CD4-positive, alpha-beta T cell treated with Interleukin-4 for 1 hour (primary cell): ENCODE results near the gene RABEP1.
"Not testable (repeated sequence)": the region's sequence is repeated elsewhere in the genome, so short reads cannot be mapped to it uniquely, and the experiment has no call there.

Experiments
- DNase-seq, 2 donors: peaks; one replicate each; pipeline ENCODE4 v3.0.0-alpha.2; 2020 to 2022

RABEP1 gene, protein sequence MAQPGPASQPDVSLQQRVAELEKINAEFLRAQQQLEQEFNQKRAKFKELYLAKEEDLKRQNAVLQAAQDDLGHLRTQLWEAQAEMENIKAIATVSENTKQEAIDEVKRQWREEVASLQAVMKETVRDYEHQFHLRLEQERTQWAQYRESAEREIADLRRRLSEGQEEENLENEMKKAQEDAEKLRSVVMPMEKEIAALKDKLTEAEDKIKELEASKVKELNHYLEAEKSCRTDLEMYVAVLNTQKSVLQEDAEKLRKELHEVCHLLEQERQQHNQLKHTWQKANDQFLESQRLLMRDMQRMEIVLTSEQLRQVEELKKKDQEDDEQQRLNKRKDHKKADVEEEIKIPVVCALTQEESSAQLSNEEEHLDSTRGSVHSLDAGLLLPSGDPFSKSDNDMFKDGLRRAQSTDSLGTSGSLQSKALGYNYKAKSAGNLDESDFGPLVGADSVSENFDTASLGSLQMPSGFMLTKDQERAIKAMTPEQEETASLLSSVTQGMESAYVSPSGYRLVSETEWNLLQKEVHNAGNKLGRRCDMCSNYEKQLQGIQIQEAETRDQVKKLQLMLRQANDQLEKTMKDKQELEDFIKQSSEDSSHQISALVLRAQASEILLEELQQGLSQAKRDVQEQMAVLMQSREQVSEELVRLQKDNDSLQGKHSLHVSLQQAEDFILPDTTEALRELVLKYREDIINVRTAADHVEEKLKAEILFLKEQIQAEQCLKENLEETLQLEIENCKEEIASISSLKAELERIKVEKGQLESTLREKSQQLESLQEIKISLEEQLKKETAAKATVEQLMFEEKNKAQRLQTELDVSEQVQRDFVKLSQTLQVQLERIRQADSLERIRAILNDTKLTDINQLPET

DNA sequence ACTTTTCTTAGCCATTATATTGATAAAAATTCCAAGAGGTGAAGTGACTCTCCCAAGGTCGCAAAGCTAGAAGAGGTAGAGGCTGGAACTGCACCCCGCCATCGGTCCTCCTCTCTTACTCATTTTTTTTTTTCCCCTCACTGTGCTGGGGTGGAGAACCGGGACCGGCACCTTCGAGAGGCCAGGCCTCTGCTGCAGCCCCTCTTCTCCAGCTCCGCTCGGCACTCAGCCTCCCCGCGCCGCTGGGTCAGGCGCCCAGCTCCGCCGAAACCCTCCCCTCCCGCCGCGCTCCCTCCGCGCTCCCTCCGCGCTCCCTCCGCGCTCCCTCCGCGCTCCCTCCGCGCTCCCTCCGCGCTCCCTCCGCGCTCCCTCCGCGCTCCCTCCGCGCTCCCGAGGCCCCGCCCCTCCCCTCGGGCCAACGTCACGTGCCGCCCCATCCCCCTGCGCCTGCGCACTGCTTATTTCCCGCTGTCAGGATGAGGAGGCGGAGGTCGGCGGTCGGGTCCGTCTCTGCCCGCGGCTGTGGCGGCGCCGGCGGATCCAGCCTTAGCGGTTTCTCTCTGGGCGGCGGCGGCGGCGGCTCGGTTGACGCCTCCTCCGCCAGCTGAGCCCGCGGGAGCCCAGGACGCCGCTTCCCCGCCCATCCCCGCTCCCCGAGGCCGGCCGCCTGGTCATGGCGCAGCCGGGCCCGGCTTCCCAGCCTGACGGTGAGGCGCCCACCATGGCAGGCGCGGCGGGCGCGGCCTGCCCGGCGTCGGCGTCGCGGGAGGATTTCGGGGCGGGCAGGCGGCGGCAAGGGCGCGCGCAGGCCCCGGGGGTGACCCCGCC, at the start of gene RABEP1:
TSS of gene RABEP1 (plus strand) at position 471 of the 828 bp plus-strand sequence. CDS start at position 674, 203 bp downstream.
- DNase-seq: peak; percentile 93 to 95

DNA sequence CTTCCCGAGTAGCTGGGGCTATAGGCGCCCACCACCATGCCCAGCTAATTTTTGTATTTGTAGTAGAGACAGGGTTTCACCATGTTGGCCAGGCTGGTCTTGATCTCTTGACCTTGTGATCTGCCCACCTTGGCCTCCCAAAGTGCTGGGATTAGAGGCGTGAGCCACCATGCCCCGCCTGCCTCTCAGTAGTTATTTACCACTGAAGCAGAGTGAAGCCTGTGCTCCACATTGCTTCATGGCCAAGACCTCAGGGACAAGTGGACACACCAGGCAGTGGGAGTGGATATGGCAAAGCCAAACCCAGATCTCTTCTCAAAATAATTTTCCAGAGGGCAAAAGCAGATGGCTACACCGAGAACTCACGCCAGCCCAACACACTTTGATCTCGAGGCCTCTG, 48.6 kb upstream of the RABEP1 start:
- not testable (repeated sequence) for DNase-seq

DNA sequence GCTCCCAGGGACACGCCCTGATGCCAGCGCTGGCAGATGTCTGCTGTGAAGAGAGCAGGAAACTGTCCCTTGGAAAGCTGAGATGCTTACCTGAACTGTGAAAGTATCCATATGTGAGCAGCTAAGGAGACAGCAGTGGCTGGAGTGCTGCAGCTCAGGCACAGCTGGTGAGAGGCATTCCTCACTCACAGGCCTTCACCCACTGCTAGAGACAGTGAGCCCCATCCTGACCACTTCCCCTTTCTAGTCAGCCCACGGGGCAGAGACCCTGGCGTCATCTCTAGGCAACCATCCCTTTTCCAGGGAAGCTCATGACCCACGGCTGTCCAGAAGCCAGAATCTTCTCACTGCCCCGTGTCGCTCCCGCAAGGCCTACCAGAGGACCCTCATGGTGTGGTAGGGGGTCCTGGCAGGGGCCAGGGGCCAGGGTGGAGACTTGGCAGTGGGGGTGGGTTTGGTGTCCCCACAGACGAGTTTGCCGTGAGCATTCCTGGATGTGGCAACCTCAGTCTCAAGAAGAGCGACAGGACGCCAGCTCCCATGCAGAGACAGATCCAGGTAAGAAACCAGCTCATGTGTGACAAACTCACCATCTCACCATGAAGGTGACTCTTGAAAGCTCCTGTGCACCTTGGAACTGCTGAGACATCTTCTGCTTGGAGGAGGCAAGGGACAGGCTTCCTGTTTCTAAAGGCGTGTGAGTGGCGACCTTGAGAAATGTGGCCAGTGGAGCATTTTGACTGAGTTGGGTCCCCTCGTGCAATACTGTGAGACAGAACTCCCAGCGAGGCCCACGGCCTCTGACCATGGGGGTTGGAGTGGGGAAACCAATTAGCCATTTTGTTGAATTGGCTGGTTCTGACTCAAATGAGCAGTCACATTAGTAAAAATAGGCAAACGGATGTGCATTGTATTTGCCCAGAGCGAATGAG, 47.2 kb upstream of the RABEP1 start, which contains the start of gene SCIMP:
TSS of gene SCIMP (minus strand) at position 216 of the 932 bp plus-strand sequence. CDS start at position 111, 105 bp downstream.
- DNase-seq: peak; percentile 25 to 75

DNA sequence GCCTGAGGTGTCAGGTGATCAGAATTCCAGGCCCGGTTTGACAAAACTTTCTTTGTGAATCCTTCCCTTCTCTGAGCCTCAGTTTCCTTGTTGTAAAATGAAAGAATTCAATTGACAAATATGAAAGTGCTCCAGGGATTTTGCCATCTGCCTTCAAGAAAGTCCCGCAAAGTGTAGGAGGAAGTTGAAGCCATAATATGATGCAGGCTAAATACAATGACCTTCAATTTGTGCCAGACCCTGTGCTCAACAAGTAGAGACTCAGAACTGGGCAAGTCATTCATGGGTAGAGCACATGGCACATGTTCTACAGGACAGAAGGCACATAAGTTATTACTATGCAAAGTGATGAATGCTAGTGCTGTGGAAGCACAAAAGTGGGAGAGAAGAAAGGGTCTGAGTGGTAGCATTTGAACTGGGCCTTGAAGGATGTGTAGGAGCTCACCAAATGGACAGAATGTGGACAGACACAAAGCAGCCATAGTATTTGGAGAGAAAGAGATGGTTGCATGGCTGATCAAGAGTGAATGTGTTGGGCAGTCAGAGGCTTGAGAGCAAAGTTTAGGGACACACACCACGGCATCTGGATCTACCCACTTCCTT, 45.0 kb upstream of the RABEP1 start:
- DNase-seq: no peak

DNA sequence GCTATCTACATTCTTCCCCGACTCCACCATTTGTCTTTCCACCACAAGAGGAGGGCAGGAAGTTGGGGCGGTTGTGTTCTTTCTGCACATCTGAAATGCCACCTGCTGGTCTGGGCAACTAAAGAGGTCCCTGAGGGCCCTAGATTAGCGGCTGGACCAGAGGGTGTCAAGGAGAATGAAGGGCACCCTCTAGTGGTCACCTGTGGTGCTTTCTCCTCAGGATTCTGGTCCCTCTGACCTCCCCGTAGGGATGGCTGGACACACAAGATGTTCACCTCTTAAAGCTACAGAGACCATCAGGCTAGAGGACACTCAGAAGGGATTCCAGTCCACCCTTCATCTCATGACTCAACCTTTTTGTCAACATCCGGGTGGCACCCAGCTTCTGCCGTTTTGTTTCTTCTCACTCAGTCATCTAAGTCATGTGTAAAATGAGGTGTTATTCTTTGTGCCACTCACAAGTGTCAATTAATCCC, 44.5 kb upstream of the RABEP1 start:
- peak; percentile 61 to 77 for DNase-seq

DNA sequence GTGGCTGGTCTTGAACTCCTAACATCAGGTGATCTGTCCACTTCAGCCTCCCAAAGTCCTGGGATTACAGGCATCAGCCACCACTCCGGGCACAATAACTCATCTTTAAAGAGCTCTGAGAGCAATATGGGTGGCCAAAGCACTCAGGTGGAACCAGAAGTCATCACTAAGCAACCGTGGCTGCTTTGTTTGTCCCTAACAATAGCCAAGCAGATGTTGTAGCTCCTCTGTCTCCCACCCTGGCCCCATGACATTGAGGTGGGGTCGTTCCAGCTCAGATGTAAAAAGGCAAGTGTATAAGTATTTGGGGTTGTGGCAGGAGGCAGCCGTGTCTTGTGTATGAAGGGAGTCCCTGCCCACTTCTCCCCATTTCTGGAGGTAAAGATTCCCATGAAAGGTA, 43.8 kb upstream of the RABEP1 start:
- DNase-seq: peak in 1 of 2 donors; percentile 41

DNA sequence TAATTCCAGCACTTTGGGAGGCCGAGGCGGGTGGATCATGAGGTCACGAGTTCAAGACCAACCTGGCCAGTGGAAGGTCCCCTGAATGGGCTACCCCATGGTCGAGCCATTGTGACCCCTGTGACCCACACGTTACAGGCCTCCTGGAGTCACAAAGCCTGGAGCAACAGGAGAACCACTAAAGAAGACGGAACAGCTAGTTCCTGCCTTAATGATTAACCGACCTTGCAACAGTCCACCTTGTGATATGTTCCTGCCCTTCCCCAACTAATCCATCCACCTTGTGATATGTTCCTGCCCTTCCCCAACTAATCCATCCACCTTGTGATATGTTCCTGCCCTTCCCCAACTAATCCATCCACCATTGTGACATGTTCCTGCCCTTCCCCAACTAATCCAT, 42.3 kb upstream of the RABEP1 start:
- not testable (repeated sequence) for DNase-seq

DNA sequence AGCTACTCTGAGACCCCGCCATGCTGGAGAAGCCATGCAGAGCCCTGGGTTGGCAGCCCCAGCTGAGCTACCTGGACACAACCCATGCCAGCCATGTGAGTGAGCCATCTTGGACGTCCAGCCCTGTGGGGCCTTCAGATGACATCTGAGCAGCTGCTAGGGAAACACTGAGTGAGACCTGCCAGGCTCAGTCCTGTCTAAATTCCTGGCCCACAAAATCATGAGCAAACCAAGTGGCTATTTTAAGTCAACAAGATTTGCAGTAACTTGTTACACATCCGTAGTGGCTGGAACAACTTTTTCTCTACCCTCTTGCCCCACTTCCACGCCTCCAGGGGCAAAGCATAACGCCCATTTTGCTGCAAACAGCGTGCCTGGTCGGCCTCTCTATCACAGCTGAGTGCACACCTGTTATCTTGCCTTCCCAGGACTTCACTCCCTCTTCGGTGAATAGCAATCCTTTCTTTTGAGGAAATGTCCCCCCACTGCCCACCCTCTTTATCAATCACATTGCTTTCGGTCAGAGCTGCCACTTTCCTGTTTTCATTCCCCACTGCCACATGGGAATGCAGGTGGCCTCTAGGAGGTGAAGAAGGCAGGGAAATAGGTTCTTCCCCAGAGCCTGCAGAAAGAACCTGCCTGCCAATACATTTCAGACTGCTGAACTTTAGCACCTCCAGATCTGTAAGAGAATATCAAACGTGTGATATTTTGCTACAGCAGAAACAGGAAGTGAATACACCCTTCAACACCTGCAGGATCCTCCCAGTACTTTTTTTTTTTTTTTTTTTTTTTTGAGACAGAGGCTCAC, 40.0 kb upstream of the RABEP1 start:
- DNase-seq: peak; percentile 28 to 66

DNA sequence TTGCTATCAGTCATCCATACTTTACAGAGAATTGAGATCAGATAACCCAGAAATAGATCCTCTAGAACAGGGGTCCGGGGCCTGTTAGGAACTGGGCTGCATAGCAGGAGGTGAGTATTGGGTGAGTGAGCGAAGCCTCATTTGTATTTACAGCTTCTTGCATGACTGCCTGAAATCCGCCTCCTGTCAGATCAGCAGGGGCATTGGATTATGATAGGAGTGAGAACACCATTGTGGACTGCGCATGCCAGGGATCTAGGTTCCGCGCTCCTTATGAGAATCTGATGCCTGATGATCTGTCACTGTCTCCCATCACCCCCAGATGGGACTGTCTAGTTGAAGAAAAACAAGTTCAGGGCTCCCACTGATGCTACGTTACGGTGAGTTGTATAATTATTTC, 34.5 kb upstream of the RABEP1 start:
- DNase-seq: no peak

DNA sequence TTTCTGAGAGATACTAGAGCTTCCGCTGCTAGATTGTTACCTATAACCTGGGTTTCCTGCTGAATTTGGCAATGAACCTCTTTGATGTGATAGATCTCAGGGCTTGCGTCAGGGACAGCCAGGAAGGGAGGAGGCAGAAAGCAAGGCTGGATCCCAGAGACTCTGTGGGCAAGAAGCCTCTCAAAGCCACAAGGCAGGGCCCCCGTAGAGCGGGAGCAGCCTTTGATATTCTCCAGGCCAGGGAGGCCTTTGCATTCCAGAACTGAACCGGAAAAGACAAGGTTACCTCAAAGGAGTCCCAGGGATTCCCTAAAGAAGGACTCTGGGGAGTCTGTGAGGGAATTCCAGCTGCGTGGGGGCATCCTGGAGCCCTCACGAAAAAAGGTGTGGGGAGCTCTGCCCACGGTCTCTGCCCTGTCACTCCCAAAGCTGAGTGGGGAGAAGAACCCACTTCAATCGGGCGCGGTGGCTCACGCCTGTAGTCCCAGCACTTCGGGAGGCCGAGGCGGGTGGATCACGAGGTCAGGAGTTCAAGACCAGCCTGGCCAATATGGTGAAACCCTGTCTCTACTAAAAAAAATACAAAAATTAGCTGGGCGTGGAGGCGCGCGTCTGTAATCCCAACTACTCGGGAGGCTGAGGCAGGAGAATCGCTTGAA, 33.1 kb upstream of the RABEP1 start:
- no peak for DNase-seq

DNA sequence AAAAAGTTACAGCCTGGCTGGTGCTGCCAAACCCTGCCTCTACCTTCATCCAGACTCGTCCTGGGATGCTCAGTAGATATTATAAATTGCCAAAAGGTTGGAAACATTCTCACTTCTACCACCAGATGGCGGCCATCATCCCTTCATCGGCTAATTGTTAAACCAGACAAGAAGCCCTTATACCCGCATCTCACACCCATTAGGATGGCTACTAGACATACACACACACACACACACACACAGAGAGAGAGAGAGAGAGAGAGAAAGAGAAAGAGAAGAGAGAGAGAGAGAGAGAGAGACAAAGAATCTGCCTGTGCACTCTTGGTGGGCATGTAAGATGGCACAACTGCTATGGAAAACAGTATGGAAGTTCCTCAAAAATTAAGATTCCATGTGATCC, 32.5 kb upstream of the RABEP1 start:
- DNase-seq: peak; percentile 80 to 84

DNA sequence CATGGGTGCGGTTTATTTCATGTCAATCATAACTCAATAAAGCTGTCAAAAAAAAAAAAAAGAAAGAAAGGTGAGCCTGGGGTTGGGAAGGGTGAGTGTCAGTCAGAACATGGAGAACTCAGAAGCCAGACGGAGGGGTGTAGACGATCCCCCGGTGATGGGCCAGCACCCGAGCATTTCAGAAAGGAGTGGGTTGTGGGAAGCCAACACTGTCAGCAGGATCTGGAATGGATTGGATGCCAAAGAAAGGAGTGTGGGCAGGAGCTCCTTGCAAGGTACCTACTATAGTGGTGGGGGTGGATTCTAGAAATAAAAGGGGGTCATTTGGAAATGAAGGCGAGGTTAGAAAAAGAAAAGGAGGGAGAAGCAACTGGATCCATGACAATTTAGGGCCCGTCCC, 27.7 kb upstream of the RABEP1 start:
- no peak for DNase-seq

DNA sequence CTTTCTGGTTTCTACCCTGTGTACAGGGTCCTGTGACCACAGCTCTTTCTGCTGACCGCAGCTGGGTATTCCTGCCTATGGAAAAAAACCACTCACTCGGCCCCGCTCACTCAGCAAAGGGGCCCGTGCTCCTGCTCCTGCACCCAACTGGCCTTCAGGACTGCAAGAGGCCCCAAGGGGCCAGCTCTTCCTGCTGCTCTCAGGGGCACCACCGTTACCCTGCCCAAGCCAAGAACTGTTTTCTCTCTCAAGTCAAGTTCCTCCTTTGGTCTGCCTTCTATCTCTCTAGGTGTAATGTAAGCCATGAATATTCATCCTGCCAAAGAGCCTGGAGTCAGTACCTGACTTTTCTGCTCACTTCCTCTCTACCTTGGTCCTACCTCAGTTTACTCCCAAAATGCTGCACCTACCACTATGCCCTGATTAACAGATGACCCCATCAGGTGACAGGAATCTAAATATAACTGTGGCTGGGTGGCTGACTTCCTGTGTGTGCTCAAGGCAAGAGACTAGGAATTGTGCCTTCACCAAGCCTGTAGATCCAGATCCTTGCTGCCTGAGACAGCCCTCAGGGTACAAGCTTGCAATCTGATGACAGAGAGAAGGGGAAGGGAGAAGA, 27.1 kb upstream of the RABEP1 start:
- no peak for DNase-seq

DNA sequence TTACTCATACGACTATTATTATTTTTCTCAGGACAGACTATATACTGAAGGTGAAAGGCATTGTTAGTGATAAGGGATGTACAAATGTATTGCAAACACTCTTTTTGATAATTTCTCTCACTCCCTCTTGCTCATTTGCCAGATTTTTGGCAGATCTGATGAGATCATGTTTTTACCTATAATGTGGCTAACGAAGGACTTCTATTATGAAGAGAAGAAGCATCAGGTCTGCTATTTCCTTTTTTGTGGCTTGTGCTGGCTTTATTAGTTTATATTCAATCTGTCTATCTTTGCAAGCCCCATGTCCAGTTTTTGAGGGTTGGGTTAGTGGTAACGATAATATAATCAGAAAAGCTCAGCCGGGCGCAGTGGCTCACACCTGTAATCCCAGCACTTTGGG, 25.0 kb upstream of the RABEP1 start:
- DNase-seq: no peak

DNA sequence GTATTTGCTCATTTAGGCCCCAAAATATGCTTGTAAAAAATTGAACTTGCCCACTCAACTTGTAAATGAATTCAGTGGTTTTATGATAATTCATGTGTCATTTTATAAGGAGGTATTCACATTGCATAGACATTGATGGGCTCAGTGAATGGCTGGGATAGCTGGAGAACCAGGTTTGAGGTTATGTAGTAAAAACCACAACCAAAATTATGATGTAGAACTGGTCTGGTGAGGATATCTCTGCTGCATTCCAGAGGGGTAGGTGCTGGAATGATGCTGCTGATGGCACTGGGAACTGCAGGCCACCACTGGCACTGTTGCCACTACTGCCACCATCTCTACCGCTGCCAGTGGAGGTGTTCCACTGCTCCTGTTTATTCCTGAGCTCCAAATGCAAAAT, 21.5 kb upstream of the RABEP1 start:
- DNase-seq: no peak

DNA sequence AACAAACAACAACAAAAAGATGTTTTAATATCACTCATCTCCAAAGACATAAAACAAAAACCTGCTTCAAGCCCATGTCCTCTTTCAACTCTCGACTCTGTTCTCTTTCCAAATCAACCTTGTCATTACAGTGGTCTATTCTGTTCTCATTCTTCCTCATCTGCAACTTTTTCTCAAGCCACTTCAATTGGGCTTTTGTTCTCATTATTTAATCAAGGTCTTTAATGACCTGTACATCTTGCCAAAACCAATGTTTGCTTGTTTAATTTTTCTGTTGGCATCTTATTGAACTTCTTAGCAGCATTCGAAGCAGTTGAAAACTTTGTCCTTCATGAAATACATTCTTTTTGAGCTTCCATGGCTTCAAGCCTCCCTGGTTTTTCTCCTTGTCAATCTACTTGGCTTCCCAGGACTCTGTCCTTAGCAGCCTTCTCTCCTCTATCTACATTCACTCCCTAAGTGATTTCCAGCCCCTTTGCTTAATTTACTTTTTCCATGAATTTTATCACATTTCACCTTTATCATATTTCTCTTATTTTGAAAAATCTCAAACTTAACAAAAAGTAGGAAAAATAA, 19.6 kb upstream of the RABEP1 start:
- DNase-seq: no peak

DNA sequence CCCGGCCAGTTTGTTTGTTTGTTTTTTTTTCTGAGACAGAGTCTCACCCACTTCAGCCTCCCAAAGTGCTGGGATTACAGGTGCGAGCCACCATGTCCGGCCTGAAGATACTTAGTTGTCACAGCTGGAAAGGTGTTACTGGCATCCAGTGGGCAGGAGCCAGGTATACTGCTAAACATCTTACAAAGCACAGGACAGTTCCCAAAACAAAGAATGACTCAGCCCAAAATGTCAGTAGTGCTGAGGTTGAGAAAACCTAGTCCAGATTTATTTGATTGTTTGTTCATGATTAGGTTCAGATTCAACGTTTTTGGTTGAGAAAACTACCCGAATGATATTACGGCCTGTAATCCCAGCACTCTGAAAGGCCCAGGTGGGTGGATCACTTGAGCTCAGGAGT, 18.6 kb upstream of the RABEP1 start:
- DNase-seq: no peak

DNA sequence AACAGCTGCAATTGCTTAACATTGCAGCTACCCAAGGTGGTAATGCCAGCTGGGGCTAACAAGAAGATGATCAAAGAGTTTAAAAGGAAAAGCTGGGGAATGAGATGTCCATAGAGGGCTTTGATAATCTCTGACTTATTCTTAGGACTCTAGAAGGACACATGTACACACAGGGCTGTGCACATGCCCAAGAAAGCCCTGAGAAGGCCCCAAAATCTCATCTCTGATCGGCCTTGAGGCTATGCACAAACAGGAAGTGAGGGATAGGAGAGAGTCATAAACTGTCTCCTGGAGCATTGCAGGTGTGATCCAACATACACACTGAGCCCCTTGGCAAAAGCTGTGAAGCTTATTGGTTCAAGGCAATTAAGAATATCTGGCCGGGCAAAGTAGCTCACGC, 17.2 kb upstream of the RABEP1 start:
- no peak for DNase-seq
